ENCODE results near the gene BAHCC1. TPM values are rescaled to one million over a fixed set of nuclear protein-coding genes. Genes with fewer than 3 reads are reported as not detected.
A peak's percentile ranks its signal among the peaks of the same experiment; 100 is the strongest.

Gene BAHCC1
- total and polyA plus RNA-seq, 10 of the 15 experiments (the other 5 are each of a cell fraction or from before 2014, with no cell fraction given) = 0.03 to 0.14 (median 0.11) TPM; not detected in 6

DNA sequence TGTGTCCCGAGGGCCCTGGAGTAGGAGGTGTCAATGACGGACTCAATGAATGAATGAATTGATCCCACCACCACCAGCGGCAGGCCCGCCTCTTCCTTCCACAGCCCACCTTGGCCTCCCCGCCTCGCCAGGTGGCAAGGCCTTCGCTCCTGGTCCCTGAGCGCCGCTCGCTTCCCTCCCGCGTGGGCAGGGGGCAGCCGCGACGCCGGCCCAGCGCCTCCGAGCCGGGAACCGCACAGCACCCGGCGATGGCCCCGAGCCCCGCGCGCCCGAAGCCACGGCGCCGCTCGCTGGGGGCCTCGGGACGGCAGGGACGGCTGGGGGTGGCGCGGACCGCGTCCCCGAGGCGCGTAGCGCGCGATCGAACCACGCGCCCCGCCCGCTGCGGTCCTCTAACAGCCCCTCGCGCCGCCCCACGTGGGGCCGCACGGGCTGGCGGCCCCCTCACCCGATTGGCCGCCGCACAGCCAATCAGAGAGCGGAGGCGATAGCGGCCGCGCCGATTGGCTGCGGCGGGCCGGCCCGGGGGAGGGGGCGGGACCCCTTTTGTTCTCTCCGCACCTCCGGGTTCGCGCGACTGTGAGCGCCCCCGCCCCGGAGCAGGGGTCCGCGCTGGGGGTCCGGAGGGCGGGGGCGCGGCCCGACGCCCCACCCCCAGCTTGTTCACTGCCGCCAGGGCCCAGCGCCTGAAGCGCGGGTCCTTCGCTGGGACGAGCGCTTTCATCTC lies 86.0 kb downstream of the BAHCC1 start:
- ChIA-PET POLR2A (no interaction called here), RAD21 (ENCODE audit: unreplicated experiment) (no interaction called here), SMC1A (ENCODE audit: uncharacterized antibody, unreplicated experiment) (no interaction called here), CTCF (no interaction called here)
- Histone ChIP-seq H3K4me1 (ENCODE audit: control insufficient read depth, insufficient read depth, low read length) (peaks cover 12% of the 10 kb centered on the region), H3K79me2 (ENCODE audit: control insufficient read depth, insufficient read depth, low read length) (no peaks in the 10 kb centered on the region), H3K9me3 (replicated peaks; ENCODE audit: control insufficient read depth, insufficient read depth, low read length) (no peaks in the 10 kb centered on the region), H3K27me3 (replicated peaks in 1 of 2; ENCODE audit: control insufficient read depth in 2 of 2, insufficient read depth in 2 of 2, low read length in 1 of 2) (peaks cover 3 to 8% of the 10 kb centered on the region in 2 experiments; a peak in 3 of 4 replicates), H3K4me2 (ENCODE audit: control insufficient read depth, insufficient read depth) (no peak overlapping the region), H3K9ac (ENCODE audit: control insufficient read depth, insufficient read depth, low read length) (no peak overlapping the region), H3K36me3 (ENCODE audit: control insufficient read depth in 2 of 2, insufficient read depth in 2 of 2, low read length in 1 of 2) (no peaks in the 10 kb centered on the region), H4K20me1 (ENCODE audit: control insufficient read depth, insufficient read depth) (no peaks in the 10 kb centered on the region), H3K27ac (ENCODE audit: control insufficient read depth, insufficient read depth) (no peak overlapping the region), H2AFZ (ENCODE audit: control insufficient read depth, low read depth, low read length) (no peak overlapping the region), H3K4me3 (no peak overlapping the region)
- ATAC-seq (no peak), FAIRE-seq (no peak), DNase-seq (ENCODE audit: low read depth, low spot score) (no peak)
- intact Hi-C loops (cut with micrococcal nuclease; ENCODE audit: unreplicated experiment) = loop anchor here (5.0 kb wide), 2 partner anchors 339 to 379 kb away; no protein-coding TSS in a partner anchor
- BruUV-seq (replicated peaks) = no TSS peak
- TF ChIP-seq, protein P1, sequence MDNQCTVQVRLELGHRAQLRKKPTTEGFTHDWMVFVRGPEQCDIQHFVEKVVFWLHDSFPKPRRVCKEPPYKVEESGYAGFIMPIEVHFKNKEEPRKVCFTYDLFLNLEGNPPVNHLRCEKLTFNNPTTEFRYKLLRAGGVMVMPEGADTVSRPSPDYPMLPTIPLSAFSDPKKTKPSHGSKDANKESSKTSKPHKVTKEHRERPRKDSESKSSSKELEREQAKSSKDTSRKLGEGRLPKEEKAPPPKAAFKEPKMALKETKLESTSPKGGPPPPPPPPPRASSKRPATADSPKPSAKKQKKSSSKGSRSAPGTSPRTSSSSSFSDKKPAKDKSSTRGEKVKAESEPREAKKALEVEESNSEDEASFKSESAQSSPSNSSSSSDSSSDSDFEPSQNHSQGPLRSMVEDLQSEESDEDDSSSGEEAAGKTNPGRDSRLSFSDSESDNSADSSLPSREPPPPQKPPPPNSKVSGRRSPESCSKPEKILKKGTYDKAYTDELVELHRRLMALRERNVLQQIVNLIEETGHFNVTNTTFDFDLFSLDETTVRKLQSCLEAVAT (IDR thresholded peaks at IDR 0.05) = no peak
- no peak for TF ChIP-seq TCF3 (IDR thresholded peaks at IDR 0.05; ENCODE audit: borderline replicate concordance, insufficient read depth, low read depth, low read length)
- TF ChIP-seq, protein P2, sequence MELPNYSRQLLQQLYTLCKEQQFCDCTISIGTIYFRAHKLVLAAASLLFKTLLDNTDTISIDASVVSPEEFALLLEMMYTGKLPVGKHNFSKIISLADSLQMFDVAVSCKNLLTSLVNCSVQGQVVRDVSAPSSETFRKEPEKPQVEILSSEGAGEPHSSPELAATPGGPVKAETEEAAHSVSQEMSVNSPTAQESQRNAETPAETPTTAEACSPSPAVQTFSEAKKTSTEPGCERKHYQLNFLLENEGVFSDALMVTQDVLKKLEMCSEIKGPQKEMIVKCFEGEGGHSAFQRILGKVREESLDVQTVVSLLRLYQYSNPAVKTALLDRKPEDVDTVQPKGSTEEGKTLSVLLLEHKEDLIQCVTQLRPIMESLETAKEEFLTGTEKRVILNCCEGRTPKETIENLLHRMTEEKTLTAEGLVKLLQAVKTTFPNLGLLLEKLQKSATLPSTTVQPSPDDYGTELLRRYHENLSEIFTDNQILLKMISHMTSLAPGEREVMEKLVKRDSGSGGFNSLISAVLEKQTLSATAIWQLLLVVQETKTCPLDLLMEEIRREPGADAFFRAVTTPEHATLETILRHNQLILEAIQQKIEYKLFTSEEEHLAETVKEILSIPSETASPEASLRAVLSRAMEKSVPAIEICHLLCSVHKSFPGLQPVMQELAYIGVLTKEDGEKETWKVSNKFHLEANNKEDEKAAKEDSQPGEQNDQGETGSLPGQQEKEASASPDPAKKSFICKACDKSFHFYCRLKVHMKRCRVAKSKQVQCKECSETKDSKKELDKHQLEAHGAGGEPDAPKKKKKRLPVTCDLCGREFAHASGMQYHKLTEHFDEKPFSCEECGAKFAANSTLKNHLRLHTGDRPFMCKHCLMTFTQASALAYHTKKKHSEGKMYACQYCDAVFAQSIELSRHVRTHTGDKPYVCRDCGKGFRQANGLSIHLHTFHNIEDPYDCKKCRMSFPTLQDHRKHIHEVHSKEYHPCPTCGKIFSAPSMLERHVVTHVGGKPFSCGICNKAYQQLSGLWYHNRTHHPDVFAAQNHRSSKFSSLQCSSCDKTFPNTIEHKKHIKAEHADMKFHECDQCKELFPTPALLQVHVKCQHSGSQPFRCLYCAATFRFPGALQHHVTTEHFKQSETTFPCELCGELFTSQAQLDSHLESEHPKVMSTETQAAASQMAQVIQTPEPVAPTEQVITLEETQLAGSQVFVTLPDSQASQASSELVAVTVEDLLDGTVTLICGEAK (IDR thresholded peaks at IDR 0.05; ENCODE audit: borderline replicate concordance) = no peak
- no peak for TF ChIP-seq EZH2 (IDR thresholded peaks at IDR 0.05; ENCODE audit: borderline replicate concordance, control insufficient read depth, low read depth, low read length)
- no peak for TF ChIP-seq REST (IDR thresholded peaks at IDR 0.05; ENCODE audit: low read depth, low read length)
- TF ChIP-seq TCF12 (IDR thresholded peaks at IDR 0.05; ENCODE audit: low read depth, low read length) = no peak
- peak; percentile 55; the same call in 1 of the 2 replicates for TF ChIP-seq NFYB (IDR thresholded peaks at IDR 0.05; ENCODE audit: insufficient read depth, low read depth, low read length)
- TF ChIP-seq ASH2L (IDR thresholded peaks at IDR 0.05; ENCODE audit: borderline replicate concordance, low read depth) = no peak
- no peak for TF ChIP-seq ZZZ3 (IDR thresholded peaks at IDR 0.05; ENCODE audit: control insufficient read depth, insufficient read length, low read depth)
- in situ Hi-C loops (cut with MboI) = loop anchor here (25.0 kb wide), 1 partner anchor 344 kb away; no protein-coding TSS in a partner anchor
- WGBS (ENCODE audit: insufficient coverage, insufficient replicate concordance, low lambda C conversion rate, missing lambda C conversion rate) = 61% methylated on average over 58 of the region's 94 CpGs
